Breast epithelium (tissue), 4 donors: ENCODE results near the gene MMAB. TPM values are rescaled to one million over a fixed set of nuclear protein-coding genes. Genes with fewer than 3 reads are reported as not detected.

Experiments
- DNase-seq, 2 donors: peaks; one replicate each; pipeline ENCODE4 v3.0.0-alpha.2; 2019; ENCODE audit warnings: low spot score in 2 of 2
- H3K27ac ChIP-seq, 2 donors: fragments of 200-600 bp; sonication (generic) in 1 of 2; one replicate each; pipeline ENCODE4 v1.5.1; 2016 to 2019; ENCODE audit warnings: mild to moderate bottlenecking in 1 of 2
- H3K27me3 ChIP-seq, 2 donors: fragments of 200-600 bp; sonication (generic) in 1 of 2; one replicate each; pipeline versions ENCODE4 v1.5.1 to v1.6.0; 2017 to 2019; ENCODE audit warnings: control low read depth in 1 of 2, mild to moderate bottlenecking in 1 of 2
- H3K36me3 ChIP-seq: fragments of 200-600 bp; one replicate; pipeline ENCODE4 v1.5.1; 2019
- H3K4me1 ChIP-seq, 2 donors: fragments of 200-600 bp; sonication (generic); one replicate each; pipeline ENCODE4 v1.5.1; 2016 to 2019; ENCODE audit warnings: control low read depth in 1 of 2
- H3K4me3 ChIP-seq, 3 donors: fragments of 200-600 bp; sonication (generic); 1 replicate in 2 of 3; 2 replicates in 1 of 3; pipeline ENCODE4 v1.5.1; 2016 to 2019; ENCODE audit warnings: mild to moderate bottlenecking in 3 of 3, moderate library complexity in 2 of 3
- H3K9me3 ChIP-seq, 2 donors: fragments of 200-600 bp; sonication (generic) in 1 of 2; one replicate each; pipeline ENCODE4 v1.5.1; 2016 to 2019; ENCODE audit warnings: control low read depth in 1 of 2
- CTCF ChIP-seq, 3 donors: fragments of 450-650 bp; IDR thresholded peaks; one replicate each; pipeline ENCODE4 v1.5.1; 2016 to 2017; ENCODE audit warnings: antibody characterized with exemption in 3 of 3, mild to moderate bottlenecking in 3 of 3, moderate library complexity in 3 of 3
- POLR2A ChIP-seq: fragments of 450-650 bp; IDR thresholded peaks from one replicate; pipeline ENCODE4 v1.6.1; 2016; ENCODE audit warnings: antibody characterized with exemption, mild to moderate bottlenecking, moderate library complexity
- POLR2AphosphoS5 ChIP-seq, 3 donors: sonication (generic); formaldehyde crosslinking; IDR thresholded peaks; one replicate each; pipeline ENCODE4 v1.6.1; 2017; ENCODE audit warnings: antibody characterized with exemption in 3 of 3
- intact Hi-C: fragments of 100-400 bp; cut with DNase I; formaldehyde crosslinking; loops from one replicate; pipeline ENCODE4 v1.15.1; 2023; ENCODE audit warnings: low total_unique reads
- total RNA-seq, 3 donors: library from RNA; depleted of rRNA; stranded (reverse); fragments of >200 nt; gene quantifications; one replicate each; pipeline ENCODE4 v1.1.0, GENCODE V29; 2016

The MMAB gene
- total RNA-seq, 3 donors from 2014 or later, result 23.9 to 29.1 (median 28.6) TPM

GRCh38 chr12:109557805-109558204, 15.5 kb downstream of the MMAB start:
- Histone ChIP-seq H3K9me3 (no peaks in the 10 kb centered on the region), H3K27ac (no peak overlapping the region), H3K27me3 (no peaks in the 10 kb centered on the region), H3K4me1 (no peaks in the 10 kb centered on the region), H3K36me3 (no peaks in the 10 kb centered on the region), H3K4me3 (no peak overlapping the region)
- no peak for DNase-seq
- intact Hi-C loops, result no loop called here
- TF ChIP-seq POLR2A, result no peak
- no peak for TF ChIP-seq POLR2AphosphoS5 (IDR thresholded peaks at IDR 0.05)
- TF ChIP-seq CTCF (IDR thresholded peaks at IDR 0.05), result no peak

- Histone ChIP-seq H3K36me3 (no peaks in the 10 kb centered on the region), H3K4me1 (no peaks in the 10 kb centered on the region), H3K9me3 (no peaks in the 10 kb centered on the region), H3K27me3 (no peaks in the 10 kb centered on the region), H3K4me3 (no peak overlapping the region), H3K27ac (no peak overlapping the region)
- intact Hi-C loops, result no loop called here
- TF ChIP-seq POLR2A (no peak), POLR2AphosphoS5 (IDR thresholded peaks at IDR 0.05) (no peak), CTCF (IDR thresholded peaks at IDR 0.05) (no peak)
- DNase-seq, result no peak
Observed at GRCh38 chr12:109557200-109557599, 16.1 kb downstream of the MMAB start.

- Histone ChIP-seq H3K9me3 (no peaks in the 10 kb centered on the region), H3K36me3 (no peaks in the 10 kb centered on the region), H3K27me3 (no peaks in the 10 kb centered on the region), H3K4me3 (no peak overlapping the region), H3K27ac (no peak overlapping the region), H3K4me1 (no peaks in the 10 kb centered on the region)
- TF ChIP-seq POLR2AphosphoS5 (IDR thresholded peaks at IDR 0.05) (no peak), CTCF (IDR thresholded peaks at IDR 0.05) (no peak), POLR2A (no peak)
- intact Hi-C loops, result no loop called here
- DNase-seq, result no peak
Observed at GRCh38 chr12:109555431-109556315, 17.6 kb downstream of the MMAB start.

GRCh38 chr12:109554761-109555160, 18.5 kb downstream of the MMAB start:
- no peaks in the 10 kb centered on the region for H3K9me3 ChIP-seq
- TF ChIP-seq POLR2AphosphoS5 (IDR thresholded peaks at IDR 0.05) (no peak), POLR2A (no peak), CTCF (IDR thresholded peaks at IDR 0.05) (no peak)
- no peaks in the 10 kb centered on the region for H3K36me3 ChIP-seq
- H3K4me3 ChIP-seq, result no peak overlapping the region
- intact Hi-C loops, result loop anchor here (5.0 kb wide), 1 partner anchor 1048 kb away; no protein-coding TSS in a partner anchor
- H3K4me1 ChIP-seq, result no peaks in the 10 kb centered on the region
- no peak for DNase-seq
- peaks cover 0 to 8% of the 10 kb centered on the region in 2 donors for H3K27me3 ChIP-seq
- H3K27ac ChIP-seq, result no peak overlapping the region

GRCh38 chr12:109553906-109554500, 19.3 kb downstream of the MMAB start:
- Histone ChIP-seq H3K27me3 (peaks cover 0 to 8% of the 10 kb centered on the region in 2 donors), H3K27ac (no peak overlapping the region)
- intact Hi-C loops, result loop anchor here (5.0 kb wide), 1 partner anchor 1048 kb away; no protein-coding TSS in a partner anchor

More at GRCh38 chr12:109553906-109554500, 19.3 kb downstream of the MMAB start:
- no peaks in the 10 kb centered on the region for H3K4me1 ChIP-seq
- DNase-seq, result no peak
- no peak overlapping the region for H3K4me3 ChIP-seq
- TF ChIP-seq POLR2AphosphoS5 (IDR thresholded peaks at IDR 0.05), result no peak
- no peak for TF ChIP-seq CTCF (IDR thresholded peaks at IDR 0.05)
- TF ChIP-seq POLR2A, result no peak
- no peaks in the 10 kb centered on the region for H3K36me3 ChIP-seq
- H3K9me3 ChIP-seq, result no peaks in the 10 kb centered on the region
